ELF-1 (cell line): Measurements from ENCODE around the gene GNG3.

ENCODE experiments used
- DNase-seq: peaks from one replicate; pipeline ENCODE4 v3.0.0-alpha.2; 2016; ENCODE audit warnings: low read depth, low spot score

Gene GNG3

DNA sequence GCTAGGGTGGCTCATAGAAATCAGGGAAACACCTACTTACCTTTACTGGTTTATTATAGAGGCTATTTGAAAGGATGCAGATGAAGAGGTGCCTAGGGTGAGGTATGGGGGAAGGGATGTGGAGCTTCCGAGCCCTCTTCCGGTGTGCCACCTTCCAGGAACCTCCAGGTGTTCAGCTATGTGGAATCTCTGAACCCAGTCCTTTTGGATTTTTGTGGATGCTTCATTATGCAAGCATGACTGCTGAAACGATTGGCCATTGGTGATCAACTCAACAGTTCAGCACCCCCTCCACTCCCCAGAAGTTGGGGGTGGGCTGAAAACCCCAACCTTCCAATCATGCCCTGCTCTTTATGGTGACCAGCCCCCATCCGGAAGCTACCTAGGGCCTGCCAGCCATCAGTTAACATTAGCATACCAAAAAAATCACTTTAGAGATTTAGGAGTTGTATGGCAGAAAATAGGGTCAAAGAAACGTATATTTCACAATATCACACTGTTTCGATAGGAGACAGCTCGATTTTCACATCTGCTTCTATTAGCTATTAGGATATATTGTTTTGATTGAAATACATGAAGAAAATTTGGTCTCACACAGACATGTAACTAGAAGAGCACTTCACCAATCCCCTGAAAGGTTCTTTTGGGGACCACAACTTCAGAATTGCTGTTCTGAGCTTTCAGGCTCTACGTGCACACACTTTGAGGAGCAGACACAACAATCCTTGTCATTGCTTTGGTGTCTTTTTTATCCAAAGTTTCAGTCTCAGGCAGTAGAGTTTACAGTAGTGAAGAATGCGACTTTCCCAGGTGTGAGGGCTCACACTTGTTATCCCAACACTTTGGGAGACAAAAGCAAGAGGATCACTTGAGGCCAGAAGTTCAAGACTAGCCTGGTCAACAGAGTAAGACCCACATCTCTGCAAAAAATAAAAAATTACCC, 50.6 kb downstream of the GNG3 start:
- no peak for DNase-seq
